Stimulated activated CD8-positive, alpha-beta memory T cell treated with anti-CD3 and anti-CD28 coated beads, Interleukin-15, amount 100 ng/mL, for 24 hours (primary cell): Measurements from ENCODE around the gene RGS16.

Source experiments
- DNase-seq: peaks from one replicate; pipeline ENCODE4 v3.0.0-alpha.2; 2020; ENCODE audit warnings: low read depth

RGS16 gene

DNA sequence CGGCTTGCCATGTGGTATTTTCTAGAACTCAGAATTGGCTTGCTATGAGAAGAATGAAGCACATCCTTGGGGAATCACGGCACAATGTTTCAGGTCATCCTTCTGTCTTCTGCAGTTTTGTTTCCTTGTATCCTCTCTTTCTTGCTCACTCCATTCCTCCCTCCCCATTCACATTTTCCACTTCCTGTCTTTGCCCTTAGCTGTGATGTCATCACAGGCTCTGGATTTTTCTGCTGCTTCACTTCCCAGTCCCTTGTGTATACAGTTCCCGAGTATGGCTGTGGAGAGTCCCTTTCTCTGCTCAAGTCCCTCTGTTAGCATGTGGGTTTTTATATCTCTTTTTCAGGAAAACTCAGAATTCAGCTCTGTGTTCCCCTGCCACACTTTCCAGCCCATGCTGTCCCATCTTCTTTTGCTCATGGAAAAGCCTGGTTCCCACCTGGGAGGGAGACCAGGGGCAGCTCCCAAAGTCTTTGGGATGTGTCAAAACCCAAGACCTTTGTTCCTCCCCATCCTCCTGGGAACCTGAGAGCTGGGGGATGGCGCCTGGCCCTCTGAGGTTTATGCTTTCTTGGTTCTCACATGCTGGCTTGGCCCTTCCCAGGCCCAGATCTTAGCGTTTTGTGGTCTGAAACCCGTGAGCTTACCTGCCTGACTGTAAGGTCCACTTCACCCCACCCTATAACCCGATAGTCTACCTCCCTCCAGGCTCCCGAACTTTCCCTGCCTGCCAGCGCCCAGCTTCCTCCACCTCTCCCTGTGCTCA, 4.8 kb upstream of the RGS16 start:
- DNase-seq = no peak

DNA sequence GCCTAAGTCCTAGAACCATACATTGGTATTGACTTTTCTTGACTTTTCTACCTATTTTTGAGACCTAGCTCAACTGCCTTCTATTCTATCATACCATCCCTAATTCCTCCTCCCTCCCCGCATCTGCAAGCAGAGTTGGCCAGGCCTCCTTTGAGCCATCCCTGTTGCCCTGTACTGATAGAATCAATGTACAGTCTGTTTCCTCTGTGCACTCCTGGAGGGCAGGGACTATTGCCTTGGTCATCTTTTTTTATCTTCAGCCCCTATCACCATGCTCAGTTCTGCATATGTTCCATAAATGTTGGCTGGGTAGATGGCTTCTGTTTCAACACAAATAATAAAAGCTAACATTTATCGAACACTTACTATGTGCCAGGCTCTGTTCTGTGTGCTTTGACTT, 4.0 kb upstream of the RGS16 start:
- DNase-seq = no peak

DNA sequence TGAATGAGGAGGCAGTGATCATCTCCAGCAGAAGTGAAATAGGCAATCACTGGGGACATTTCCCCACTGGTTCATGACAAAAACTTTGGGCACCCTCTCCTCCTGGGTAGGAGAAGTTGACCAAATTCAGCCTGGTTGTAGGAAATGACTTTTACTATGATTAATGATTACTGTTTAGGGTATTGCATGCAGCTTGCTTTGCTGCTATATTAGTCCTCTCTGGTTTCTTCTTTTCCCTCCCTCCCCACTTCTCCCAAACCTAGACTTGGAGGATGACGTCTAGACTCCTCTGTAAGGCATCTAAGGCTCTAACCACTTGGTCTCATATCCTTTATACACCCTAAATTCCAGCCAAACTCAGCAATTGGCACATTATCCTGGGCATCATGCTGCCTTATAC, 3.4 kb upstream of the RGS16 start:
- no peak for DNase-seq

DNA sequence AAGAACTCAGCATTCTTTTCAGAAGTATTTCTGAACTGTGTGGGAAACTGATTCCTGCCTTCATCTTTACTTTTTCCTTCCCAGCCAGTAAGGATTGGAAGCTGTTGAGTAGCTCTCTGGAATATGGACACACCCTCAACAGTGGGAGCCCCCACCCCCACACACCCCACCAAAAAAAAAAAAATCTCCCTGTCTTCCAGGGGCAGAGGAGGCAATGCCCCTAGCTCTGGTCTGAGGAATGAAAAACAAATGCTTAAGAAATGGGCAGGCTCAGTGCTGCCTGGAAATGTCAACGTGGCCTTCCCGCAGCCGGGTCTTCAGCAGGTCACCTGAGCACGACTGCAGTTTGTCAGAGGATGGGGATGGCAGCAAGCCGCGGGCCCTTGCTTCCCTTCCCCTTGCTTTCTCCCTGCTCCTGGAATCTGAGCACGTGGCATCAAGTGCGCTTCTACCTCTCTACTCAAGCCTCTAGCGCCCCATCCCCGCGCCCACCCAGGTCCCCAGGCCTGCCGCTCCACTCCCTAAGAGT, 479 bp downstream of the RGS16 start:
- DNase-seq = no peak

DNA sequence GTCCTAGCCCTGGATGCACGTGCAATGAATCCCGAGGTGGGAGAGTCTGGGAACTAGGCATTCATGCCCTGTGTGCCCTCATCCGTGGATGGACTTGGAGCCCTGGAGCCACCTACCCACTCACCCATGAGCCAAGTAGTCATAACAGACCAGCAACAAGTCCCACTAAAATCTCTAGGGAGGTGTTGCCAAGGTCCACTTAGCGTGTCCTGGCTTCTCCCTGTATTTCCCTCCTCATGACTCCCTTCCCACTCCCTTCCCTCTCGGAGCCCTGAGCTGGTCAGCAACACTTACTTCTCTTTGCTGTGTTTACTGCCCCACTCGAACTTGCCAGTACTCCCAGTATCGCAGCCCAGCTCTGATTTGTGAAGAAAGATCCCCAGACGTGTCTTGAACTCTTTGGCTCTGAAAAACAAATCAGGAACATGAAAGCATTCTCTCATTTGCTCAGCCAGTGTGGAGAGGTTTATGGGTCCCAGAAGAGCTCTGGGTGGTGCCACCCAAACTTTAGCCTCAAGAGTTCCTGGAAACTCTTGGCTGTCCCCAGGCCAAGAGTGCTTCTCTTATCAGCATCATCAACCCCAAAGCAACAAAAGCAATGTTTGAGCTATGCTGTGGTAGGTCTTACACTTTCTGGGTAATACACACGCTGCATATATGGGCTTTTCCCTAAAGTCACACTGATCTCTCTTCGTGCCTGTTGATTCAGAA, 1.1 kb downstream of the RGS16 start:
- no peak for DNase-seq

DNA sequence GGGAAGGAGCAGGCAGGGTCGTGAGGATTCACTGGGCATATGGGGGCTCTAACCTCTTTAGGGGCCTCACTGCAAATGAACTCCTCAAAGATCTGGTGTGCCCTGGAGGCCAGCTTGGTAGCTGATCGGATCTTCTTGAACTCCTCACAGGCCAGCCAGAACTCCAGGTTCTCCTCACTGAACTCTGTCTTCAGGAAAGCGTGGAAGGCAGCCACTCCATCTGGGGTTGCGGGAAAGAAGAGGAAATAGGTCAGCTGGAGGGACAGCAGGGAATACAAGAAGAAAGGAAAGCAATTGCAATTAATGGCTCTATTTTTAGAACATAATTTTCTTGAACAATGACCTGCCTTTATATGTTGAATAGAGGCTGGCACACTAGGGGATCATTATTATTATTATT, 2.3 kb downstream of the RGS16 start:
- no peak for DNase-seq

DNA sequence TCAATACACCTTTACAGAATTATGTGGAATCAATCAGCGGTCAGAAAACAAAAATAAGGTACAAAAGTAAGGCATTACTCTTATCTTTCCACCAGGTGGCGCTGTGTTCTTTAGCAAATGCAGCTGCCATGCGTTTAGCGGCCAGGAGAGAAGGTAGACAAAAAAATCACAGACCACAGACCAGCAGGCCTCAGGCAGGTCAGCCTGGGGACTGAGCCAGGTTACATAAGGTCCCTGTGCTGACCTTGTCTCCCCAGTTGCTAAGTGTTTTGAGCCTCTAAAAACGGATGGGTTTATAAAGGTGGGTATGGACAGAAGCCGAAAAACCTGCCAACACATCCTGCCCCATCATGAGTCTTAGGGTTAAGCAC, 2.8 kb downstream of the RGS16 start:
- DNase-seq = no peak

DNA sequence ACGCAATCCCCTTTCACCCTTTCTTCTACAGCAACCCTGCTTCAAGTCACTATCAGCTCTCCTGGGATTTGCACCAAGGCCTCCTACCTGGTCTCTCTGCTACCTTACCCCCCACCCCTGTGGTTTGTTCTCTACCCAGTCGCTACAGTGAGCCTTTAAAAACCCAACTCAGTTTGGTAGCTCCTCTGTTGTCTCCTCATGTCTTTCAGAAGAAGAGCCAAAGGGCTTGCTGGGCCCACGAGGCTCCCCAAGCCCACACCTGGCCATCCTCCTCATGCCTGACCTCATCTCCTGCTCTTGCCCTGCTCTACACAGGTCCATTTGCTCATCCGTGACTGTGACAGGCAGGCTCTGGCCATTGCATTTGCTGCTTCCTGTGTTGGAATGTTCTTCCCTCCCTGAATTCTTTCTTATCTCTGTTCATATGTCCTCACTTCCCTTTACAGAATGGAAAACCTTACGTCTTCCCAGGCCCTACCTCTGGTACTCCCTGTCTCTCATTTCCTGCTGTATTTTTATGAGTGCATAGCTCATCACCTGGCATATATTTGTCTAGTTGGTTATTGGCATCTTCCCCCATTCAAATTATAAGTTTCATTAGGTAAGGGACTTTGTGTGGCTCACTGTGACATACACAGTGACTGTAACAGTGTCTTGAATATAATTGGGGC, 3.3 kb downstream of the RGS16 start:
- DNase-seq = no peak

DNA sequence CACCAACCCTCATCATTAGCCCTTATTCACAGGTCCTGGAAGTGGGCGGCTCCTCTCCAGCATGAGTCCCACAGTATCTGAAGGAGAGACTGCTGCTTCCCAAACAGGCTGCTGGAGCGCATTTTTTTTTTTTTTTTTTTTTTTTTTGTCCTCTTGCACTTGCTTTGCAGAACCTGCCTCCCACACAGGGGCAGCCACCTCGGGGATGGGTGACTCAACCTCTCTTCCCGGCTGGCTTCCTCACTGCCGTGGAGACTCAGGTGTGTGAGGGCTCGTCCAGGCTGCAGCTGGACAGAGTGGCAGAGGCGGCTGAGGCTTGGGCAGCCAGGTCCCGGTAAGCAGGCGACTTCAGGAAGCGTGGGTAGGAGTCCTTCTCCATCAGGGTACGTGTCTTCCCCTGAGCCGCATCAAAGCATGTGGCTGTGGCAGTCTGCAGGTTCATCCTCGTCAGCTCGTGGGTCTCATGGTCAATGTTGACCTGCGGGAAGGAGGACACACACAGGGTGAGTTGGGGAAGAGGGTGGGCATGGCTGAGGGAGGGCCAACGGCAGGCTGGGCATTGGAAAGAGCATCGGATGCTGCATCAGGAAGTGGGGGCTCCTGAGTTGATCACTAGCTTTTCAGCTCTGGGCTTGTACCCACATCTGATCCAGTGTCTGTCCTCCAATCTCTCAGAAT, 4.0 kb downstream of the RGS16 start:
- no peak for DNase-seq

DNA sequence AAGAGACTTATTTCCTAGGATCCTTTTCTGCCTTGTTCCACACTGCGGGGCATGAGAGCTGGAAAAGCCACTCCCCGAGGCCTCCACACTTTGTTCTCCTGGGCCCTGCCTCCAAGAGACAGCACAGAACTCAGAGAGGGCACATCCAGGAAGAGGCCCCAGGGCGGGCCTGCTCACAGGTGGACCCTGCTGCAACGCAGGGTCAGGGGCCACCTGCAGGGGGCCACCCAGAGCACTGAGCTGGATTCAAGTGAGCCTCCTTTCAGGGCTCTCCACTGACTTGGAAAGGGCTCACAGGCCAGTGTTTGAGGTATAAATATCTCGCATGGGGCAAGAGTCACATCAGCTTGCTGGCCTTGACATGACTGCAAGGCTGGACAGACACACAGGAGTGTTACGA, 4.8 kb downstream of the RGS16 start:
- no peak for DNase-seq

DNA sequence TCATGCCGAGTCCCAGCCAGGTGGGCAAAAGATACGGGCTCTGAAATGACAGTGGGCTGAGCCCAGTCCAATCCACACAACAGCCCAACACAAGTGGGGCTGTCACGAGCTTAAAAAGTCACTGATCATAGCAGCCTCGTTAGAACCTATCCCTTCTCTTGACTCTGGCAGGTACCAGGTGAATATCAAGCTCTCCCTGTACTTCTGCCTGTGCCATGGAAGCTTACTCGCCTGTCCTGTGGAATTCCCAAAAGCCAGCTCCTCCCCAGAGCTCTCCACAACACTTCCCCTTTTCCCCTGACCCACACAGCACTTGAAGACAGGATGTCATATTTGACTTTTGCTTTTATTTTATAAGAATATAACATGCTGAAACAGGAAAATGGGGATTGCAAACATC, 5.9 kb downstream of the RGS16 start:
- no peak for DNase-seq

DNA sequence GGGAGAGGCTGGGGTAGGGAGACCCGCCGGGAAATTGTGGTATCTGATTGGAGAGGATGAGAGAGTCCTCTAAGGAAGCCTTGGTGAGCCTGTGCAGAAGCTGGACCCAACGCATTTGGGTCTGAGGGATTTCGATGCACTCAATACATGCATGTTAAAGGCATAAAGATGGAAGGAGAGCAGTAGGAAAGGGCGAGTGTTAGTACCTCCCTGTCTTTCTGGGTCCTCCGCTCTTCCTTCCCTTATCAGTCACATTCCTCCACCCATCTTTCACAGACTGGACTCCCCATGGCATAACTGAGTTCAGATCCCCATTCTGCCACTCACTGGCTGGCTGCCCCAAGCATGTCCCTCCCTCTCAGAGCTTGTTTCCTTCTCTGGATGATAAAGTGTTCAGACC, 7.3 kb downstream of the RGS16 start:
- no peak for DNase-seq

DNA sequence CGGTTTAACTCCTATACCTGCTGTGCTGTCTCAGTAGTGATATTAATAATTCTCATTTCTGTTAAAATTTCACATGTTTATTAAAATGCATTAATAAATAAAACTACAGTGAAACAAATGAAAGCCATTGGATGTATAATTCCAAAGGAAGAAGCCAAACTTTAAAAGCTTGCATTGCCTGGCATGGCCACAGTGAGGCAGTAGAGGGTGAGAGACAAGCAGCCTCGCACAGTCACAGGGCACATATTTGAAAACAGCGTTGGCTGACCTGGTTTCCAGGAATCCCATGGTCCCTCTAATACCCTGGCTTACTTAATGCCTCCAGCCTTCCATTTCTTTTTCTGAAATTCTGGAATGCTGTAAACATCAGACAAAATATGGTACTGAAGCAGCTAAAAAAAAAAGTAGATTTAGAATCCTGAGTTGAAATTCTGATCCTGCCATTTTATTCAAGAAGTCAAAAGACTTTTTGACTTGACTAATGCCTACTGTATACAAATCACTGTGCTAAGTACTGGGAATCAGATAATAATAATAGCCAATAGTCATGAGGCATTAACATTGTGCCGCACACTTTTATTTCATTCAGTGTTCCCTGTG, 8.4 kb downstream of the RGS16 start:
- DNase-seq = no peak

DNA sequence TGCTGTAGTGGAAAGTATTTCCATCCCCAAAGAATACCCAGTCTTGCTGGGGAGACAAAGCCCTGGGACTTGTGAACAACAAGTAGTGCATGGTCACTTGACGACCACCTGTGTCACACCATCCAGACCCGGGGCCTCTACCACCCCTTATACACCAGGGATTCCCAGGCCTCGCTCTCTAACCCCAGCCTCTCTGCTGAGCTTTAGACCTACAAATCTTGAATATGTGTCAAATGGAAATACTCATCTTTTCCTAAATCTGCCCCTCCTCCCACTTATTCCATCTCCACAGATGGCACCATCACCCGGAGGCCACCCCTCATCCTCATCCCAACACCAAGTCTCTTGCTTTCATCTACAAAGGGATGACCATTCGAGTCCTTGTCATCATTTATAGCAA, 14.3 kb downstream of the RGS16 start:
- DNase-seq = no peak

DNA sequence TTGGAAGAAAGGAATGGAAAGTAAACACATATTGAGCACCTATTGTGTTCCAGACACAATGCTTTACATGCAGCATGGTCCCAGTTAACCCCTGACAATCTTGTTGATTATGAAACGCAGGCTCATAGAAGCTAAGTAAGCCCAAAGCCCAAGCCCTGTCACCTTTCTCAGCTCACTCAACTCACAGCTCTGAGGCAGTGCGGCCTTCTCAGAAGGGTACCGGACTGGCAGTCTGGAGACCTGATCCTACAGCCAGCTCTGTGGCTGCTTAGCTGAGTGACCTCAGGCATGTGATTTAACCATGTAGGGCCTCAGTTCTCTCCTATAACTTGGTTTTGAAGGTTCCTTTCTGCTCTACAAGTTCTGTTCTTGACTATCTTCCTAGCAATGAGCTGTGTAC, 14.7 kb downstream of the RGS16 start:
- DNase-seq = no peak

DNA sequence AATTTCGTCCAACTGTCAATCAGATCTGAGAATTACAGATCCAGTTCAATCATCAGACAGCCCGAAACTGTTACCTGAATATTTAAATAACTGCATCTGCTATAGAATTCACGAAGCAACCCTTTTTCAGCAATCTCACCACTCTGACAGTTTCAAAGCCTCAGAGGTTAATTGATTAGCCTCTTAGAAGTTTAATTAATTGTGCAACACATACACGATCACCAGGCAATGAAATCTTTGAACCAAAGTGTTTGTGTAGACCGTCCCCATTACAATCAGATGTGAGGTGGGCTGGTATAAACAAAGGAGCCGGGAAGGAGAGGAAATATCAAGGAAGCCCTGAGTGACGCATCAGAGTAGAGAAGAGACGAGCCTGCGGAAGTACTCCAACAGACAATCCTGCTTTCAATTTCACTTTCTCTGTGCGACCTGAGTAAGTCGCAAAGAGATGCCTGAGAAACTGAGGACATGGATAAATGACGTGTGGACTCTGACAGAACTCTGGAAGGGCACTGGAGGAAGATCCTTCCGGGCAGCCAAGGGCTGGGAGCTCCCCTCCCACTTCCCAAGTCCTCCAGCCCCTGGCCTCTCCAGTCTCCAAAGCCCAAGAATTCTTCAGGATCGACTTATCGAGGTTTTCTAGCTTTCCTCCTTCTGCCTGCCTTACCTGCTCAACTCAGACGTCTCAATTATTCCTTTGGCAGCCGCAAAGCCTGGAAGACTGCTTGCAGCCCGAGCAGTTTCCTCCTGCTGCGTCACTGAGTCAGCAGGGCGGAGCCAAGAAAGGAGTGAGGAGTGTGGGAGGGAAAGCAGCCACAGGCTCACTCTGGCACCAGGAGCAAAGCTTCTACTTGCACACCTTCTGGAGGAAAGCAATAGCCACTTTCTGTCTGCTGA, 15.4 kb downstream of the RGS16 start, which contains the start of gene RNASEL:
Gene RNASEL (minus strand): TSS at position 757 of the 897 bp plus-strand sequence. CDS start 2,450 bp downstream, outside the sequence.
- DNase-seq = no peak

DNA sequence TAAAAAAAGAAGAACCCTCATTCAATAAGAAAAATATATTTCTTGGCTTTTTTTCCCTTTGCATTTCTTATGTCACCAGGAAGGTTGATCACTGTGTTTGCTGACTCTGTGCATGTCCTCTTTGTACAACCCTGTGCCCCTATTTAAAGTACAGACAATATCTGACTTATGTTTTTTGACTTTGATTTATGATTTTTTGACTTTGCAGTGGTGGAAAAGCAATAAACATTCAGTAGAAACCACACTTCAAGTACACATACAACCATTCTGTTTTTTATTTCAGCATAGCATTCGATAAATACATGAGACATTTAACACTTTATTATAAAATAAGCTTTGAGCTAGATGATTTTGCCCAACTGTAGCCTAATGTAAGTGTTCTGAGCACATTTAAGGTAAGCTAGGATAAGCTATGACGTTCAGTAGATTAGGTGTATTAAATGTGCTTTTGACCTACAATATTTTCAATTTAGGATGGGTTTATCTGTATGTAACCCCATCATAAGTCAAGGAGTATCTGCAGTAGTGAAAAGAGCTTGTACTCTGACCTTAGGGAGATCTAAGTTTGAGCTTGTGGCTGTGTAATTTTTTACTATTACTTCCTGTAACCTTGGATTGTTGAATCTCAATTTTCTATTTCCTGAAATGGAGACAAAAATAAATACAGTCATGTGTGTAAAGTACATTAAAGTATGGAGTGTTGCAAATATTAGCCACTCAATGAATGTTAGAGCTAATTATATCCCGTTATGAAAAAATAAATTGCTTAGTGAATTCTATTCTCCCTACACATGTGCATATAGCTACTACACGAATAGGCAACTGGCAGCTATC, 16.3 kb downstream of the RGS16 start:
- DNase-seq = no peak

DNA sequence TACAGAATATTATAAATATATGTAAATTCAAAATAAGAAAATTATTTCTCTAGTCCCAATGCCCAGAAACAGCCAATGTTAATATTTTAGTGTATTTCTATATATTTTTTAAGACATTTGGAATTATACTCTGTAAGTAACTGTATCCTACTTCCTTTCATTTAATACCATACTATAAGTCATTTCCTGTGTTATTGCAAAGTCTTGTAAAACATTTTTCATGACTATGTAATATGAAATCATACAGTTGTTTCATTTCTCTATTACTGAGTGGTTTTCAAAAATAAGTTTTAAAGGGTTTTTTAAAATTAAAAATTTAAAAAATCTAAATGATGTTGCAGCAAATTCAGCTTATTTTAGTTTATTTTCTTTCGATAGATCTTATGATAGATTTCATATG, 17.1 kb downstream of the RGS16 start:
- DNase-seq = no peak

DNA sequence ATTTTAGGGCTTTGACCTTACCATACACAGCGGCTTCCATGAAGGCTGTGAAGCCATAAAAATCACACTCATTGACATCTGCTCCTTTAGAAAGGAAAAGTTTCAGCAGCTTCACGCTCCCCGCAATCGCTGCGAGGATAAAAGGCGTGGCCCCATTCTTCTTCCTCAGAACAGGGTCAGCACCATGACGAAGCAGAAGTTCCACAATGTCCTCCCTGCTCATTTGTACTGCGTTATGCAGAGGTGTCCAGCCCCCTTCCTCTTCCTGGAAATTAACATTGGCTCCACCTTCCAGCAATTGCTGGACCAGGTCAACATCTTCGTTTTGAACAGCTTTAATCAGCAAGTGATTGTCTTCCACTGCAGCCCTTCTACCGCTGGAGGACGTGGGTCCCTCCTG, 17.8 kb downstream of the RGS16 start:
- no peak for DNase-seq

DNA sequence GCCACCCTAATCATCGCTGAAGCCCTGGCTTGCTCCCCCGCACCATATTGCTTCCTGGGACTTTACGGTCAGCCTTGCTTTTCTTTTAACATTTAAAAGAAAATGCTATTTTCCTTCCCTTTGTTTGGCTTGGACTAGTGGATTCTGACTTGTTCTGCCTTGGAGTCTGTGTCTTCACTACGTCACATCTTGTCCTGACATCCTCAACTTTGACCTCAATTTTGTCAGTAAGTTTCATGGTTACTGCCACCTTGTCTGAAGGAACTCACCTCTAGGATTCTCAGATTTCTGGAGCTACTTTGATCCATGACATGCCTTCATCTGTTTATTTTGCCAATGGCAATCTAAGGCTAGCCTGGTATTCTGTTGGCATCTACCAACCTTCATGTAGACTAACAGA, 19.4 kb downstream of the RGS16 start:
- no peak for DNase-seq
